NCI-H524 (cell line): ENCODE measurements around the gene TYROBP.
"Not testable (repeated sequence)": the region's sequence is repeated elsewhere in the genome, so short reads cannot be mapped to it uniquely, and the experiment has no call there.

Source experiments
- DNase-seq, 2 experiments: peaks; one replicate each; lab custom pipeline; 2025; lab: John Stamatoyannopoulos, UW

TYROBP gene

DNA sequence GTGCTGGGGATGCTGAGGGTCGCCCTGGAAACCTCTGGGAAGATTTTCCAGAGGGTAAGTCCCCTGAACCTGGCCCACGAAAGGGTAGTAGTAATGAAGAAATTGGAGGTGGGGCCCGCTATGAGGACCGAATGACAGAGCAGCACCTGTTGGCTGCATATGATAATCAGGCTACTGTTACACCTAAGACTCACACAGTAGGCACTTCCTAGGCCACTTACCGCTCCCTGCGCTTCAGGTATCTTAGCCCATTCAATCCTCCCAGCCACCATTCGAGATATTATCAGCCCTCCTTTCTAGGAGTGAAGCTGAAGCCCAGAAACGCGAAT is 23.7 kb upstream of the TYROBP start:
- DNase-seq = peak in 1 of 2 experiments; percentile 32

DNA sequence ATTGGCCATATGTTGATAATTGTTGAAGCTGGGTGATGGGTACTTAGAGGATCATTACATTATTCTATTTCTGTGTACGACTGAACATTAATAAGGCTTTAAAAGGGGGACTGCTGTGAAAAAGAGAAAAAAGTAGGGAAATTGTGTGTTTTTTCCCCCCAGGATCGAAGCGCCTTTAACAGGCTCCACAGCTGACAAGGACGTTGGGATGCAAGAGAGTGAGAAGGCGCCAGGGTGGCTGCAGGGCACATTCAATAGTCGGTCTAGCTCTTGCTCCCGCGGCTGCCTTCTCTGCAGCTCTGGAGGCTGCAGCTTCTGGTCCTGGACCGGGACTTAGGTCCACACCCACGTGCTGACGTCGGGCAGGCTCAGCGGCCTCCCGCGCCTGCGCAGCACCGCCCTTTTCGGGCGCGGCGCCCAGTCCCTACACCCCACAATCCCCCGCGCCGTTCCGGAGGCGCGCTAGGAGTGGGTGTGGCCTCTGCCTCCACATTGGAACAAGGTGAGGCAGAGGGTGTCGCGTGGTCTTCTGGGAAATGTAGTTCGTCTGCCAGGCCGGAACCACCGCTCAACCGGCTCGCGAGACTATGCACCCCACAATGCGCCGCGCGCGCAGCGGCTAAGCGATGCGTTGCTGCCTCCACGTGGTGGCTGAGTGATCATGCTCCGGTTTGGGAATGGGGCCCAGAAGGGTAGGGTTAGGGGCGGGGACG is 23.2 kb upstream of the TYROBP start:
- peak; percentile 100 for DNase-seq

DNA sequence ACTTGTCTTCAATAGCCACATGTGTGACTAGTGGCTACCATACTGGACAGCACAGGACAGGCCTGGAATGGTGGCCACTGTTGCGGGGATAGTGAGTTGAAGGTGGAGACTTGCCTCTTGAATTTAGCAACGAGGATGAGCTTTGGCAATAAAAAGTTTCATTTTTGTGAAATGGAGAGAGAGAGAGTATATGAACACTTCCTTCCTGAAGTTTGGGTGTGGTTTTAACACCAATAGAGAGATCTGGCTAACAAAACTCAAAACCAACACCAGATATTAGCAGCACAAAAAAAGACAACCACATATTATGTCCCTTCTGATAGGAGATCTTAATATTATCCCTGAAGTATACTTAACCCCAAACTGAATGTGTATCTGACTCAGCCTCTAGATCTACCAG is 21.8 kb upstream of the TYROBP start:
- no peak for DNase-seq

DNA sequence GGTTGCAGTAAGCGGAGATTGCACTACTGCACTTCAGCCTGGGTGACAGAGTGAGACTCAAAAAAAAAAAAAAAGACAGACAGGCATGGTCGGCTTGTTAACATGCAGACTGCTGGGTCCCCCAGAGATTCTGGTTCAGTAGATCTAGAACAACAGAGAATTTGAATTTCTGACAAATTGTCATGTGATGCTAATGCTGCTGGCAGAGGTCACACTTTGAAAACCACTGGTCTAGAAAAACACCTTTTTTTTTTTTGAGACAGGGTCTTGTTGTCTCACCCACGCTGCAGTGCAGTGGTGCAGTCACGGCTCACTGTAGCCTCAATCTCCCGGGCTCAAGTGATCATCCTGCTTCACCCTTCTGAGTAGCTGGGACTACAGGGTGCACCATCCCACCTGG is 20.4 kb upstream of the TYROBP start:
- no peak for DNase-seq

DNA sequence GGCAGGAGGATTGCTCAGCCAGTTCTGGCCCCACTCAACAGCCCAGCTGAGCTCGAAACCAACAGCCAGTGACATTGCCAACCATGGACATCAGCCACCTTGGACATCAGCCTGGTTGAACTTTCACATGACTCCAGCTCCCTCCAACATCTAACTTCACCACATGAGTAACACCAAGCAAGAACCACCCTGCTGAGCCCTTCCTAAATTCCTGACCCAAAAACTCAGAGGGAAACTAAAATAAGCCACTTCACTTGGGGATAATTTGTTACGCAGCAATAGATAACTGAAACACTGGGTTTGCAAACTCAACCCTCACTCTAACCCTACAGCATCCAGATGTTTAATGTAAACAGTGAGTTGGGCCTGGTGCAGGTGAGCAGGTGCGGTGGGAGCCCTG is 17.4 kb upstream of the TYROBP start:
- DNase-seq = no peak

DNA sequence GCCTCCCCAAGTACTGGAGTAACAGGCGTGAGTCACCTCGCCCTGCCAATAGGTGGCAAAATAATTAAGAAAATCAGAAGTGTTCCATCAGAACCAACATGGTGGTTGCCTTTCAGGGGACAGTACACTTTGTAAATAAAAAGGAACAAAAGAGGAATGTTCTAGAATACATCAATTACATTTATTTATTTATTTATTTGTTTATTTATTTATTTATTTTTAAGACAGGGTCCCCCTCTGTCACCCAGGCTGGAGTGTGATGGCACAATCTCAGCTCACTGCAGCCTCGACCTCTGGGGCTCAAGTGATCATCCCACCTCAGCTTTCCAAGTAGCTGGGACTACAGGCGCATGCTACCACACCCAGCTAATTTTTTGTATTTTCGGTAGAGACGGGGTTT is 12.9 kb upstream of the TYROBP start:
- no peak for DNase-seq

DNA sequence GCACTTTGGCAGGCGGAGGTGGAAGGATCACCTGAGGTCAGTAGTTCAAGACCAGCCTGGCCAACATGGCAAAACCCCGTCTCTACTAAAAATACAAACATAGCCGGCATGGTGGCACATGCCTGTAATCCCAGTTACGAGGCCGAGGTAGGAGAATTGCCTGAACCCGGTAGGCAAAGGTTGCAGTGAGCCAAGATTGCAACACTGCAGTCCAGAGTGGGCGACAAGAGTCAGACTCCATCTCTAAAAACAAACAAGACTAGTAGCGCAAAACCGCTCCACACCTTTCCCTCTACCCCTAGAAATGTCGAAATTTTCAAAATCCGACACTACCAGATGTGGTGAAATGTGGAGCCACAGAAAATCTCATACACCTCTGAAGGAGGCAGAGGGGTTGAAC is 11.2 kb upstream of the TYROBP start:
- no peak for DNase-seq

DNA sequence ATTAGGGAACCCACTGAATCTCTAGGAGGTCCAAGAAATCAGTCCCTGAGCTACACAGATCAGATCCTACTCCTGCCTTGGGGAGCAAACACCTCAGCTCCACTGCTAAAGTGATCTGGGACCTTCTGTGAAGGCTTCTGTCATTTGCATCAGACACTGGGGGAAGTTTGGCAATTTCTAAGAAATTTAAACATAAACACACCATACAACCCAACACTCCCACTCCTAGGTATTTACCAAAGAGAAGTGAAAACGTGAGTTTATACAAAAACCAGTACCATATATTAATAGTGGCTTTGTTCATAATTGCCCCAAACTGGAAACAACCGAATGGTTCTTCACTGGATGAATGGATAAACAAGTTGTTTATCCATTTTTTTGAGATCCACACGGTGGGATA is 7.3 kb upstream of the TYROBP start:
- DNase-seq = no peak

DNA sequence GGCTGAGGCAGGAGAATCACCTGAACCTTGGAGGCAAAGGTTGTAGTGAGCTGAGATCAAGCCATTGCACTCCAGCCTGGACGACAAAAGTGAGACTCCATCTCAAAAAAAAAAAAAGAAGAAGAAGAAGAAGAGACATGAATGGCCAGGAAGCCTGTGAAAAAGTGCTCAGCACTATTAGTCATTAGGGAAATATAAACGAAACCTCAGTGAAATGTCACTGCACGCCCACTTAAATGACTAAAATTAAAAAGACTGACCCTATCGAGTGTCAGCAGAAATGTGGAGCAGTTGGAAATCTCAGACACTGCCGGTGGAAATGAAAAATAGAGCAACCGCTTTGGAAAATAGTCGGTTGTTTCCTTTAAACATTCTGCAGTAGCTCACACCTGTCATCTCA is 5.5 kb upstream of the TYROBP start:
- no peak for DNase-seq

DNA sequence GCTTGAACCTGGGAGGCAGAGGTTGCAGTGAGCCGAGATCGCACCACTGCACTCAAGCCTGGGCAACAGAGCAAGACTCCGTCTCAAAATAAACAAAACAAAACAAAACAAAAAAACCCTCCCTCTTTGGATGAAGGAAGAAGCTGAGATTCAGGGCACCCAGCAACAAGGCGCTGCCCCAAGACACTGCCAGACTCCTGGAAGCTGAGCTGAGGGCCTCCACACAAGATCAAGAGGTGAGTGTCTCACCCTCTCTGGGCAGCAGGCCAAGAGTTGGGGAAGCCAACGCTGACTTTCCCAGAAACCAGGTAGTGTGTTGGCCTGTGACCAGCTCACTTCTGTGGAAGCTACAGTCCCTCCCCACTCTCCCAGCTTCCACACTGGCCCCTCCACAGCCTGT is 3.7 kb upstream of the TYROBP start:
- DNase-seq = no peak

DNA sequence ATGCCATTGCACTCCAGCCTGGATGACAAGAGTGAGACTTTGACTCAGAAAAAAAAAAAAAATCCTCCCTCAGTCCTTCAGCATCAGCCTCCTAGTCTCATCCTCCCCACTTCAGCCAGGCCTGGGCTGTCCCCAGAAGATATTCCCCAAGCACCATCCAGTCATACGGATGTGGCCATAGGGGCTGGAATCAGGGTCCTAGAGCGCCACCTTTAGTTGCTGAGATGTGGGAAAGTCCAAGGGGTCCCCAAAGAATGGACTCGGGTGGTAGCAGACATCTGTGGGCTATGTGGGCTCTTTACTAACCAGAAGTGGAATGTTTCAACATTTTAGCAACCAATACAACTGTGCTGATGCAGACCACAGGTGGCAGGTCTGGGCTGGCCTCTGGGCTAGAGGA is 3.1 kb upstream of the TYROBP start:
- peak in 1 of 2 experiments; percentile 27 for DNase-seq

DNA sequence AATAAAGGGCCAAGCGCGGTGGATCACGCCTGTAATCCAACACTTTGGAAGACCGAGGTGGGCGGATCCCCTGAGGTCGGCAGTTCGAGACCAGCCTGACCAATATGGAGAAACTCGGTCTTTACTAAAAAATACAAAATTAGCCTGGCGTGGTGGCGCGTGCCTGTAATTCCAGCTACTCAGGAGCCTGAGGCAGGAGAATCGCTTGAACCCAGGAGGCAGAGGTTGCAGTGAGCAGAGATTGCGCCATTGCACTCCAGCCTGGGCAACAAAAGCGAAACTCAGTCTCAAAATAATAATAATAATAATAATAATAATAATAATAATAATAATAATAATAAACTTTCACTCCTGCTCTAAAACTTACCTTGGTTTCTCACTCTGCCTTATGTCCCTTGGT is 2.3 kb upstream of the TYROBP start:
- DNase-seq = not testable (repeated sequence)

DNA sequence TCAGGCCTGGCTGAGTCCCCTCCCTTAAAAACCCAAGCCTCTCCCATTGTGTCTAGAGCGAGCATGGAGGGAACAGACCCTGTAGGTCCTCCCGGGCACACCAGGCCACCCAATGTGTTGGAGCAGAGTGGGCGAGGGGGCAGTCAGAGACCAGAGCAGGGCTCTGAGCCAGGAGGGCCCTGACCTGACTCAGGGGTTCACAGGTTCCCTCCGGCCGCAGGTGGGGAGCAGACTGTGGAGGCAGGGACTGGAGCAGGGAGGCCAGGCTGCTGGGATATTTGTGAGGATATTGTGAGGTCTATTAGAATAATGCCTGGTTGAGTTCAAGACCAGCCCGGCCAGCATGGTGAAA is 1.6 kb upstream of the TYROBP start:
- DNase-seq = no peak

DNA sequence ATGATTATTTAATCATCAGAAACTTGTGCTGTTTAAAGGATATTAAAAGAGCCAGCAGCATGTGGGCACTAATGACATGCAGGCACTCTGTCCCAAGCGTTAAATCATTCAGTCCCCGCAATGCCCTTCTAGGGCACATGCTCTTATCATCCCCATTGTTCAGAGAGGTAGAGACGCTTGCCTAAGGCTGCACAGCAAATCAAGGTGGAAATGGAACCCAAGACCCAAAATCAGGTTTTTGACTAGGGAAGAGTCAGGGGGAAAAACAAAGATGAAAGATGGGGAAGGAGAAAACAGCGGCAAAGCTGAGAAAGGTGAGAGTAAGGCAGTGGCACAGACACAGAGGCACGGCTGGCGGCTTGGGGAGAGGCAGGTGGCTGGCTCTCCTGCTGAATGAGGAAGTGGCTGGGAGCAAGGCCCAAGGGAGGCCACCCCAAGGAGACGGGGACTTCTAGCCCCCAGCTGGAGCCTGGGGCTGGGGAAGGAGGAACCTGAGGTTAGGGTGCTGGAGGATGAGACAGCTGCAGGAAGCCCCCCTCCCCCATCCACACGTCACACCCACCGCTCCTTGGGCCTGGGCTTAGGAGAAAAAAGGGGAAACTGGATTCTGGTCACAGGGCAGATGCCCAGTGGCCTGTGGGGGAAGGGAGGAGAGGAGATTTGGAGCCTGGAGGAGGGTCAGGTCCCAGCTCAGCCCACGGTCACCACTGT is 1.0 kb upstream of the TYROBP start:
- DNase-seq = no peak

DNA sequence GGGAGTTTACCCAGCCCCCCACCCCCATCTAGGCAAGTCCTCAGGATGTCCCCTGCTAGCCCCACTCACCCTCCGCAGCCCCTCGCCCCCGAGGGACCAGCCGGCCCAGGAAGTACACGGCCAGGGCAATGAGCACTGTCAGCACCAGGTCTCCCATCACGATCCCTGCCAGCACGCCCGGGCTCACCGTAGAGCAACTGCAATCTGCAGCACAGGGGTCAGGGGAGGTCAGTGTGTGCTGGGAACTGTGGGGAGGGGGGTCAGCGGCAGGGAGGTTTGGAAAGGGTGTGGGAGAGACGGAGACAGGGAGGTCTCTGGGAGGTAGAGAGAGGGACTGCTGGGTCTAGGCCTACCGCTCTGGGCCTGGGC is 734 bp downstream of the TYROBP start:
- DNase-seq = no peak

DNA sequence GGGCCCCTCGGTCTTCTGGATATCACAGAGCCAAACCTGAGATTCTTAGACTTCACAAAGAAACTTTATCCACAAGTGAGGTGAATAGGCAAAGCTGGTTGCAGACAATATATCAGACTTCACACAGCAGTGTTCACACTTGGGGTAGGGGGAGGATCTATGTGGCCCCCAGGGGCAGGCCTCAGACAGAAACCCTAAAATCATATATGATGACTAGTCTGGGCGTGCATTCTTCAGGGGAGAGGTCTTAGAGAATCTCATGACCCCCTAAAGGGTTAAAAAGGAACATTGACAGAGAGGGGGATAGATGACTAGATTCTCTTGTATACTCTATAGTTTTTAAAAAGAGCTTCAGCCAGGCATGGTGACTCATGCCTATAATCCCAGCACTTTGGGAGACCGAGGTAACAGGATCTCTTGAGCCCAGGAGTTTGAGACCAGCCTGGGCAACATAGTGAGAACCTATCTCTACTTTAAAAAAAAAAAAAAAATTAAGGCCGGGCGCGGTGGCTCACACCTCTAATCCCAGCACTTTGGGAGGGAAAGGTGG is 2.8 kb downstream of the TYROBP start:
- no peak for DNase-seq

DNA sequence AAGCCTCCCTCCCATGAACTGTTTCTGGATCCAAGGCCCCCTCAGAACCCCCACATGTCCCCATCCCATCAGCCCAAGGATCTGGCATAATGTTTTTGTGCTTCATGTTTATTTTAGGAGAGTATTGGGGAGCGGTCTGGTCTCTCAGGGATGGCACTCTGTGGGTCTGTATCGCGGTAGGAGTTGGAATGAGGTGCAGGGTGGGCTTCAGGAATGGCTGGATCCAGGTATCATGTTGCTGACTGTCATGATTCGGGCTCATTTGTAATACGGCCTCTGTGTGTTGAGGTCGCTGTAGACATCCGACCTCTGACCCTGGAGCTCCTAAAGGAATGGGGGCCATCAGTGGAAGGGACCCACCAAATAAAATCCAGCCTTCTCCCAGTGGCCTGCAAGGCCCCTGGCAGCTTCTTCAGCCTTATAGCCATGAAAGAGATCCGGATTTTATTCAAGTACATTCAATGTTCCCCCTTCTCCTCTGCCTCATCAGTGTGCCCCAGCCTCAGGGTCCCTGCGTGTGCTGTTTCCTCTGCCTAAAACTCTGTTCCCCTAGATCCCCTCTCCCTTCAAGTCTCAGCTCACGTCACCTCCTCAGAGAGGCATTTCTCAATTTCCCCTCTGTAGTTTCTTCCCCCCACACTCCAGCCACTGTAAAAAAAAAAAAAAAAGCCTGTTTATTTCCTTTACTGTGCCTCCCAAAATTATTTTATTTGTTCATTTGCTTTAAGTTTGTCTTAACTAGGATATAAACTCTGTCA is 3.6 kb downstream of the TYROBP start:
- no peak for DNase-seq

DNA sequence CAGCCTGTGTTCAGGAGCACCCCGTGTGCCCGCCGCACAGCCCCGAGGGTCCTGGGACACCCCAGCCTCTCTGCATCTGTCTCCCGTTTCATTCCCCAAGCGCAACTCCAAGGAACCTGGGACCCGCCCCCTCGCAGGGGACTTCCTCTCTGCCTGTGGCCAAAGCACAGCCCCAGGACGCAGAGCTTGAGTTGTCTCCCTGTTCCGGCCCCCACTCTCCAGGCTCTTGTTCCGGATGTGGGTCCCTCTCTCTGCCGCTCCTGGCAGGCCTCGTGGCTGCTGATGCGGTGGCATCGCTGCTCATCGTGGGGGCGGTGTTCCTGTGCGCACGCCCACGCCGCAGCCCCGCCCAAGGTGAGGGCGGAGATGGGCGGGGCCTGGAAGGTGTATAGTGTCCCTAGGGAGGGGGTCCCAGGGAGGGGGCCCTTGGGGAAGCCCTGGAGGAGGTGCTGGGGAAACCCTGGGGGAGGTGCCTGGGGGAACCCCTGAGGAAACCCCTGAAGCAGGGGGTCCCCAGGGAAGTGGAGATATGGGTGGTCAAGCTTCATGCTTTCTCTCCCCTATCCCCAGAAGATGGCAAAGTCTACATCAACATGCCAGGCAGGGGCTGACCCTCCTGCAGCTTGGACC is 4.4 kb downstream of the TYROBP start:
- peak in 1 of 2 experiments; percentile 49 for DNase-seq

DNA sequence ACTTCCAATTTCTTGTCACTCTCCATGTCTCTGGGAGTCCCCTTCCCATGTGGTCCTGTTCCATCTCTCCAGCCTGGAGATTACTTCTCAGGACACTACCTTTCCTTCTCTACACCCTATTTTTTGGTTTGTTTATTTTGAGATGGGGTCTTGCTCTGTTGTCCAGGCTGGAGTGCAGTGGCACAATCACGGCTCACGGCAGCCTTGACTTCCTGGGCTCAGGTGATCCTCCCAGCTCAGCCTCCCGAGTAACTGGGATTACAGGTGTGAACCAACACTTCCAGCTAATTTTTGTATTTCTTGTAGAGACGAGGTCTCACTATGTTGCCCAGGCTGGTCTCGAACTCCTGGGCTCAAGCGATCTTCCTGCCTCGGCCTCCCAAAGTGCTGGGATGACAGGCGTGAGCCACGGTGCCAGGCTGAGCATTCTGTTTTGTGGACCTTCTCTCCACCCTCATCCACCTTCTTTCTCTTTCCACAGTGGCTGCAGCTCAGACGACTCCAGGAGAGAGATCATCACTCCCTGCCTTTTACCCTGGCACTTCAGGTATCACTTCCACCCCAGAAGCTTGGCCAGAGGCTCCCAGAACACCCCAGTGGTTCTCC is 5.1 kb downstream of the TYROBP start:
- DNase-seq = no peak

DNA sequence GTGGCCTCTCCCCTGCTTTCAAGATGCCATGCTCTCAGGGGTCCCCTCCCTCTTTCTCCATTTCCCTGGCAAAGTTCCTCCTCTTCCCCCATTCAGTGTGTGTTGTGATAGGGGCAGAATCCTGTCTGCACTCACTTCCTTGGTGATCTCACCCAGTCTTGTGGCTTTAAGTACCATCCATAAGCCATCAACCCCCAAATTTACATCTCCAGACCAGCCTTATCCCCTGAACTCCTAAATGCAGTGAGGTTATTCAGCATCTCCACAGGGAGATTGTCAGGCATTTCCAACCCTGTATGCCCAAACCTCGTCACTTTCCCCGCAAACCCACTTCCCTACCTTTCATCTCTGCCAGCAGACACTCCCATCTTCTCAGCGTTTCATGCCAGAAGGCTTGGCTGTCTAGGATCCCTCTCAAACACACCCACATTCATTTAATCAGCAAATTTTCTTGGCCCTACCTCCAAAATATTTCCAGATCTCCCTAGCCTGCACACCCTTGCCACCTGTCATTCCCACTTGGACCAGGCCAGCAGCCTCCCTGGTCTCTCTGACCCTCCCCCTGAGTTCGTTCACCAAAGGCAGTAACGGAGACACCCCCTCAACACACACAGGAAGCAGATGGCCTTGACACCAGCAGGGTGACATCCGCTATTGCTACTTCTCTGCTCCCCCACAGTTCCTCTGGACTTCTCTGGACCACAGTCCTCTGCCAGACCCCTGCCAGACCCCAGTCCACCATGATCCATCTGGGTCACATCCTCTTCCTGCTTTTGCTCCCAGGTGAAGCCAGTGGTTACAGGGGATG is 6.0 kb downstream of the TYROBP start, which contains the start of gene HCST:
Gene HCST (plus strand): TSS at position 676 of the 808 bp plus-strand sequence. CDS start 65 bp downstream, at position 741.
- DNase-seq = peak in 1 of 2 experiments; percentile 27

DNA sequence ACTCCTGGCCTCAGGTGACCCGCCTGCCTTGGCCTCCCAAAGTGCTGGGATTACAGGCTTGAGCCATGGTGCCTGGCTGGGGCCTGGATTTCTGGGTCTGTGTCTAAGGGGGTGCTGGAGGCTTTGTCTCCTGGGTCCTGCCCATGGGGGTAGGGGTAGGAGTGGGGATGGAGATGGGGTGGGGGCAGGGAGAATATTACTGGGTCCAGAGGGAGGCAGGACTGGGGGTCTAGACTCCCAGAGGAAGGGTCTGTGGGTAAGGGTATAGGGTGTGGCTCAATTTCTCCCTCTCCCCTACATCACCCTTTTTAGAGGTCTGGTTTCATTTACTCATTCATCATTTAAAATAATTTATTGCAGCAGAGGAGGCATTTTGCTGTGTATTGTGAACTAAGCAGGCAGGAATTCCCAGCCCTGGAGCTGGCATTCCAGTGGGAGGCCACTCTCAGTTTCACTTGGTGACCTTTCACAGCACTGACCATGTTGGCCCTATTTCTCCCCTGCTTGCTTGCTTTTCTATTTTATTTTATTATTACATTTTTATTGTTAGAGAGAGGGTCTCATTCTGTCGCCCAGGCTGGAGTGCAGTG is 6.9 kb downstream of the TYROBP start:
- no peak for DNase-seq
